GM06990 (cell line): ENCODE measurements around the gene UCP2.
A peak's percentile ranks its signal among the peaks of the same experiment; 100 is the strongest.
"Not testable (repeated sequence)": the region's sequence is repeated elsewhere in the genome, so short reads cannot be mapped to it uniquely, and the experiment has no call there.

ENCODE experiments used
- DNase-seq: peaks from one replicate; pipeline ENCODE4 v3.0.0-alpha.2; 2011; ENCODE audit not compliant: insufficient read length; ENCODE audit errors: extremely low read depth
- H3K27me3 ChIP-seq: replicated peaks from 2 replicates; pipeline ENCODE4 v1.6.0; 2011; ENCODE audit warnings: low read length; ENCODE audit not compliant: control insufficient read depth, insufficient read depth
- H3K36me3 ChIP-seq: 2 replicates; pipeline ENCODE4 v1.5.1; 2011; ENCODE audit warnings: low read length; ENCODE audit not compliant: control insufficient read depth, insufficient read depth
- H3K4me3 ChIP-seq: replicated peaks from 2 replicates; pipeline ENCODE4 v1.5.1; 2011; ENCODE audit warnings: low read depth, mild to moderate bottlenecking, control low read depth, low read length
- CTCF ChIP-seq: IDR thresholded peaks from 2 replicates; pipeline ENCODE4 v1.5.1; 2011; ENCODE audit warnings: low read length, control low read depth, mild to moderate bottlenecking, inconsistent platforms; ENCODE audit not compliant: insufficient read depth, poor library complexity, severe bottlenecking

The UCP2 gene

DNA sequence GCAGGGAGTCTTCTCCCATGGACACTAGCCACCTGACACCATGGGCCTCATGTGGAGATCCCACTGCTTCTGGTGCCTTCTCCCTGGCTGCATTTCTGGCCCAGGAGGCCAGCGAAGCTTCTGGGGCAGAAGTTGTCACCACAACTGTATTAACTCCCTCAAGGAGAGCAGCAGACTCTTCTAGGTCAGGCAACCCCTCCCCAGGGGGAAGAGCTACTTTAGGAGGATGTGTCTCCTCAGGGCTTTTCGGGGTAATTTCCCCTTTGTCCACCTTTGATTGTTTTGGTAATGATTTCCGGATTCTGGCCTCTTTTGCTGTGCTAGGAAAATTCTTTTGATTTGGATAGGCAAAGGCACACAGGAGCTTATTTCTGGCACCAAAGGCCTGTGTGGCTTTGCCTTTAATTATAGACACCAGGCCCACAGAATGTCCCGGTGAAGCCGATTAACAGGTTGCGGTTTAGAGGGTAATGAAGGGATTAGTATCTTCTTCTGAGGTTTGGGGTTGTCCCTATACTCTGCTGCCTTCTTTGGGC lies 8.9 kb upstream of the UCP2 start:
- Histone ChIP-seq H3K4me3 (no peak overlapping the region), H3K36me3 (no peaks in the 10 kb centered on the region), H3K27me3 (no peaks in the 10 kb centered on the region)
- no peak for TF ChIP-seq CTCF
- no peak for DNase-seq

- DNase-seq: no peak
- TF ChIP-seq CTCF: no peak
- no peaks in the 10 kb centered on the region for H3K36me3 ChIP-seq
- no peaks in the 10 kb centered on the region for H3K27me3 ChIP-seq
- no peak overlapping the region for H3K4me3 ChIP-seq
Observed at GRCh38 chr11:73990730-73991129, 8.1 kb upstream of the UCP2 start.

DNA sequence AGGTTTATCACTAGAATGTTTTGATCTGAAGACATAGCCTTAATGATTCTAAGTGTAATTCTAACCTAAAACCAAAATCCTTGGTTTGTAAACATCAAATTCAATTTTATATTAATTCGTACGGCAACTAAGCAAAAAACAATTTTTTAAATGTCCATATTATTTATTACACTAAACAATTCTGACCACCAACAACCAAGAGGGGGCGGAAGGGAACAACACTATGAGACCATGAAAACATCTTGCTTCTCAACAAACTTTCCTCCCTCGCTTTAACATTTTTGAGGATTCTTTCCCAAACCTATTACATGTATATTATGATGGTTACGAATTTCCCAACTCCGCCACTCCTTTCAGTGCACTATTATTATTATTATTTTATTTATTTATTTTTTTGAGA lies 6.5 kb upstream of the UCP2 start:
- Histone ChIP-seq H3K4me3 (no peak overlapping the region), H3K27me3 (no peaks in the 10 kb centered on the region), H3K36me3 (no peaks in the 10 kb centered on the region)
- no peak for DNase-seq
- TF ChIP-seq CTCF: peak; percentile 32

GRCh38 chr11:73988227-73988626 lies 5.6 kb upstream of the UCP2 start:
- TF ChIP-seq CTCF: no peak
- Histone ChIP-seq H3K36me3 (no peaks in the 10 kb centered on the region), H3K27me3 (no peaks in the 10 kb centered on the region), H3K4me3 (no peak overlapping the region)
- no peak for DNase-seq

- H3K36me3 ChIP-seq, H3K27me3 ChIP-seq, DNase-seq, H3K4me3 ChIP-seq: not testable (repeated sequence)
Observed at GRCh38 chr11:73985661-73986060, 3.0 kb upstream of the UCP2 start.

DNA sequence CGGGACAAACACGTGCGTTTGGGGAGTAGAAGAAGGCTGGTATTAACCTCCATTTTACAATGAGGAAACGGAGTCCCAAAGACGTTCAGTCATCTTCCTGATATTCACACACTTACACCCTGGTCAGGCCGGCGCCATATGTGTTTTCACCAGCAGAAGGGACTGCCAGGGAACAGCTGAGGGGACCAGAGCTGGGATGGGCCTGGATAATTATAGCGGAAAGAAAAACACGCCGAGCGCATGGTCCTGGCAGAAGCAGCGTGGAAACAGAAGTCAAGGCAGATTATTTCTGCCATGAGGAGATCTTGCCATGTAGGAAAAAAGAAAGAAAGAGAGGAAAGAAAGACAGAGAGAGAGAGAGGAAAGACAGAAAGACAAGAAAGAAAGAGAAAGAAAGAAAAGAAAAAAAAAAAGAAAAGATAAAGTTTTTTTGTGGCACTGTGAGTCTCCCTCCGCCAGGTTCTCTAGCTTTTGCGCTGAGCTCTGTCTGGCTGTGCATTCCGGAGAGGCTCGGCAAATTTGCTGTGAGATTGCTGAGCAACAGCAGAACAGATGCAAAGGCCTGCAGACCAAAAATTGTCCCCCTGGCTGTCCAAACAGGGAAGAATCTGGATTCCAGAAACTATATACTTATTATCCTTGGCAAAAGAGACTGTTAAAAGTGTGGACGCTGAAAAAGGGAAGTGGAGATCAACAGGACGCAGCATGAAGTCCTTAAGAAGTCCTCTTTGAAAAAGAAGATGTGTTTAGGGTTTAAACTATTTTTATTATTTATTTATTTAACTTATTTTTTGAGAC lies 1.3 kb upstream of the UCP2 start:
- TF ChIP-seq CTCF: no peak
- H3K4me3 ChIP-seq: peak overlapping the region; percentile 57
- H3K36me3 ChIP-seq: peaks cover 2% of the 10 kb centered on the region
- H3K27me3 ChIP-seq: no peaks in the 10 kb centered on the region
- no peak for DNase-seq
